NCI-H748 (cell line): ENCODE measurements around the gene NT5DC1.

Experiments used
- DNase-seq: peaks from one replicate; lab custom pipeline; 2025; ENCODE audit not compliant: unreplicated experiment; lab: John Stamatoyannopoulos, UW

The NT5DC1 gene

DNA sequence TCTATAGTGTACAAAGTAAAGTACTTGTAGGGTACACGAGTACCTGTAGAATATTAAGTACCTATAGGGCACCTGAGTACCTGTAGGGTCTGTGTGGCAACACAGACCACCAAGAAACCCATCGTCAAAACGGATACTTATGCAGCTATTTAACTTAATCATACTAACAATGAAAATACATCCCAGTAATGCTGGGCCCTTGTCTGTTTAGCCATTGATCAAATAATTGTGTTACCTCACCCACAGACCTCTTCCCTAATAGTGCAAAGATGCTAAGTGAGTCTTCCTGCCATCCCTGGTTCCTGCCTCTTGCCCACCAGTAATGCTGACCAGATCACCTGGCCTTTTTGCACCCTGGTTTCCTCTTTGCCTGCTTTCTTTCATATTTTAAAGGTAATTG, 32.8 kb downstream of the NT5DC1 start:
- no peak for DNase-seq

- no peak for DNase-seq
These were observed 35.7 kb downstream of the NT5DC1 start for GRCh38 chr6:116136373-116136772.

GRCh38 chr6:116136933-116137340, 36.3 kb downstream of the NT5DC1 start:
- no peak for DNase-seq

DNA sequence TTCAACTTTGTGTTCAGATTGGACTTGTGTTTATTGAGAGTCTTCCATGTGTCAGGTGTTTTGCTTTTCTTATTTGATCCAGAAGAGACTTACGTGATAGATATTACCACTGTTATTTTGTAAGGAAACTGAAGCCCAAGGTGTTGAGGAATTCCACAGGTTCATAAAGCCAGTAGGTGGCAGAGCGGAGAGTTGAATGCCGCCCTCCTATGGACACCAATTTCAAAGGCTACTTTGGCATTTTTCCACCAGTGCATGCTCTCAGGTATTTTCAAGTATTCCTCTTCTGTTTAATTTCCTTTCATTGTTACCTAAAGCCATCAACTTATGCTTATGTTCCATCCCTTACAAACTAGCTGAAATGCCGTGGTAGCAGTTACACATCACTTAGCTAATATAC, 39.3 kb downstream of the NT5DC1 start:
- peak; percentile 4 for DNase-seq

- DNase-seq, result no peak
These were observed 44.0 kb downstream of the NT5DC1 start for GRCh38 chr6:116144605-116145004.

DNA sequence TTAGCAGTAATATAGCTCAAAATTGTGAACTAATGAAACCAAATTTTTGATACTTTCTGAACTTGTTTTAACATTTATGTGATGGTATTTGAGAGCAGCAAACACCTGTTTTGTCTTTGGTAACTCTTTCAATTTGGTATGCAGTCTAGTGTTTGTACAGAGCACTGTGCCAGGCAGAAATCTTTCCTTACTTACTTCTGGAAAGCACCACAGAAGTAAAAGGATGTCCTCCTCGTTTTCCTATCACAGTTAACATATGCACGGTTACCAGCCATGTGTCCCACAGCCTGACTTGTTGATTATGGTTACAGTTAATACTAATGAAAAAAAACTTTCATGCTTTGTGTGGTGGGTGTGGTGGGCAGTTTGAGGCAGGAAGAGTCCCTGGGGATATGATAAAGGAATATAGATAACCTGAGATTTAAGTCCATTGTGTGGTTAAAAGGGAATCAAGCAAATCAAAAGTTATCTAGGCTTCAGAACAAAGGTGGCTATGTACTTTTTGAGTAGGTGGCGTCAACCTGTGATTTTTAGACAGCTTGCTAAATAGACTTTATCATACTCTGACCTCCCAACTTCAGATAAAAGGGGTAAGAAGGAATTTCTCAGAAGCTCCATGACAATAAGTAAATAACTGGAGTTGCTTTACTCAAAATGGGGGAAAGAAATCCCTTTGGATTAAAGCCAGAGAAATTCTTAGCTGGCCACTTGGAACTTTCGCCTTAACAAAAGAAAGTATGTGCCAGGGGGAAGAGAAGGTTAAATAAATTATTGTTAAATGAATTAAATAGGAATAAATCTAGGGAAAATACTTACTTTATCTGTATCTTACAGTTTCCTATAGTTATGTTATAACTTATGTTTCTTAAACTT, 45.4 kb downstream of the NT5DC1 start:
- no peak for DNase-seq

- DNase-seq, result no peak
These were observed 52.0 kb downstream of the NT5DC1 start for GRCh38 chr6:116152620-116153019.

DNA sequence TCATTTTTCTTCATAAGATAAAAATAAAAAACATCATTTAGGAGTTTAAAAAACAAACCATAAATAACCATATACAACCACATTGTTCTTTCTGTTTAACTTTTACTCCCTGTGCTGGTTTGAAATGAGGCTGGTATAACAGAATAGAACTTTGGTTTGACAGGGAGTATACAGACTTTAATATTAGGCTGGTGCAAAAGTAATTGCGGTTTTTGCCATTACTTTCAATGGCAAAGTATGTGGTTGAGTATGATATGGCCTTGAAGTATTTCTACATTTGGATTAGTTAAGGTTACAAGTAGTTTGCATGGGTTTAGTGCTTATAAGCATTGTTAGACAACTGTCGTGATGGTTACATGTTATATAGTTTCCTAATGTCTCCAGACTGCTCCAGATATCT, 54.2 kb downstream of the NT5DC1 start:
- no peak for DNase-seq

- no peak for DNase-seq
These were observed 56.0 kb downstream of the NT5DC1 start for GRCh38 chr6:116156405-116157326.

GRCh38 chr6:116157391-116157790, 56.7 kb downstream of the NT5DC1 start:
- no peak for DNase-seq

DNA sequence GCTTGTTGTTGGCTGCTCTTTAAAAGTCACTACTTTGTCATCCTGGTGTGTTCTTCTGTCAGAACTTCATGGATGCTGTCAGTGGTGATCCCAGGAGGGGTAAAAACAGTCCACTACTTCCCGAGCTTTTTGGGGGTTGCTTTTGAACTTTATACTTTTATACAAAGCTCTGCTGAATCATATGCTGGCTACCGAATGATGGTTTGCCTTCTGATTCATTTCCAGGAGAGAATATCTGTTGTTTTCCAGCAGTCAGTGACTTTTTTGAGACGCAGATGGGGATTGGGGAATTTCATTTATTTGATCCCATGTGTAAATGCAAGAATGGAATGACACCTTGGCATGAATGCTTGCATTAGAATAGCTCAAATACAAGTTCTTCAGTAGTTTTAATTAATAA, 58.0 kb downstream of the NT5DC1 start:
- DNase-seq, result no peak

- no peak for DNase-seq
These were observed 59.3 kb downstream of the NT5DC1 start for GRCh38 chr6:116159782-116160524.

GRCh38 chr6:116165596-116165995, 64.9 kb downstream of the NT5DC1 start:
- DNase-seq, result no peak

- DNase-seq, result no peak
These were observed 65.7 kb downstream of the NT5DC1 start for GRCh38 chr6:116166369-116166768.

- no peak for DNase-seq
These were observed 67.5 kb downstream of the NT5DC1 start for GRCh38 chr6:116168148-116168547.

GRCh38 chr6:116169880-116170279, 69.2 kb downstream of the NT5DC1 start:
- DNase-seq, result no peak

GRCh38 chr6:116170358-116171057, 69.9 kb downstream of the NT5DC1 start:
- no peak for DNase-seq

DNA sequence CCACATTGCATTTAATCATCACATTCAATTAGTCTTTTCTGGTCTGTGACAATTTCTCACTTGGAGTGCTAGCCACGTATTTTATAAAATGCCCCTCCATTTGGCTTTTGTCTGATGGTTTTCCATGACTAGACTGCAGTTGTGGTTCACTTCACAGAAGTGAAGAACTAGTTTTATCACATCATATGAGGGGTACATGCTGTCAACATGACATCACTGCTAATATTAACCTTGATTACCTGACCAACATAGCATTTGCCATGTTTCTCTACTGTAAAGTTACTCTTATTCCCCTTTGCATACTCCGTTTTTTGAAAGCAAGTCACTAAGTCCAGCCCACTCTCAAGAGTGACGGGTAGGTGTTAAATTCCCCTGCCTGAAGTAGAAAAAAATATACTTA, 73.3 kb downstream of the NT5DC1 start:
- no peak for DNase-seq

DNA sequence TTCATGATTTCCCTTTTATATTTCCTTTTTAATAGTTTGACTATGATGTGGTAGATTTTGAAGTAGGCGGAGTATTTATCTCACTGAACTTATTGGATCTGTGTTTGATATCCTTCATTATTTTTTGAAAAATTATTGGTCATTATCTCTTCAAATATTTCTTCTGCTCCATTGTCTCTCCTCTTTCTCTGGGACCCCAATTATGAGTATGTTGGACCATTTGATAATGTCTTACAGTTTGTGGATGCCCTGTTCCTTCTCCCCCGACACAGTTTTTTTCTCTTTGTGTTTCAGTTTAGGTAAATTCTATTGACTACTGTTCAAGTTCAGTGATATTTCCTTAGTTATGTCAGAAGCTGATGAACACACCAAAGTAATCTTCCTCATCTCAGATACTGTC, 74.7 kb downstream of the NT5DC1 start:
- DNase-seq, result no peak

DNA sequence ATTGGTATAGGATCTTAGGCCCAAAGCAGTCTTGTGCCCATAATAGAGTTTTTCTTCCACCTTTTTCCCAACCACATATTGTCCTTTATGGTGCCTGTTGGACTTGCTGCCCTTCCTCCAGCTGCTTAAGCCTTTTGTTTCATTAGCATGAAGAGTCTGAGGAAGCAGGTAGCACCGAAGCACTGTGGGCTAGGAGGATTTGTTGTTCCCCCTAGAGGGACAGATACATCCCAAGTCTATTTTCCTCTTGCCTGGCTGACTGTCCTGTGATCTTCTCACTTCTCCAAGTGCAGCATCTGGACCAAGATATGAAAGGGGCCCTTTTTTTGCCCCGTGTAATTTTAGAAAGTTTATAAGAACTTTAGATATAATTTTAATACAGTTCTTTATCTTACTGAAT, 75.9 kb downstream of the NT5DC1 start:
- no peak for DNase-seq

- no peak for DNase-seq
These were observed 79.7 kb downstream of the NT5DC1 start for GRCh38 chr6:116180375-116180774.
